H9 (cell line): Measurements from ENCODE around the gene SWAP70. TPM values are rescaled to one million over a fixed set of nuclear protein-coding genes. Genes with fewer than 3 reads are reported as not detected.

ENCODE experiments used
- DNase-seq: peaks from one replicate; pipeline ENCODE4 v3.0.0-alpha.2; 2017
- H2AFZ ChIP-seq: one replicate; pipeline ENCODE4 v1.6.1; 2013; ENCODE audit warnings: mild to moderate bottlenecking, low read length, control low read depth, moderate library complexity
- H2AK5ac ChIP-seq: 2 replicates; pipeline ENCODE4 v1.6.1; 2013; ENCODE audit warnings: low read length, control low read depth, mixed read lengths; ENCODE audit not compliant: insufficient read length
- H2BK120ac ChIP-seq: one replicate; pipeline ENCODE4 v1.6.1; 2013; ENCODE audit warnings: low read depth, mild to moderate bottlenecking, low read length, control low read depth, inconsistent platforms; ENCODE audit not compliant: poor library complexity, severe bottlenecking
- H2BK12ac ChIP-seq: 2 replicates; pipeline ENCODE4 v1.6.1; 2013; ENCODE audit warnings: low read length, control low read depth, mixed read lengths, low read depth; ENCODE audit not compliant: insufficient read length
- H2BK15ac ChIP-seq: 2 replicates; pipeline ENCODE4 v1.6.1; 2013; ENCODE audit warnings: low read depth, low read length, control low read depth
- H2BK20ac ChIP-seq: one replicate; pipeline ENCODE4 v1.6.1; 2013; ENCODE audit warnings: low read depth, mild to moderate bottlenecking, low read length, control low read depth, inconsistent platforms; ENCODE audit not compliant: poor library complexity, severe bottlenecking
- H2BK5ac ChIP-seq: 2 replicates; pipeline ENCODE4 v1.6.1; 2013; ENCODE audit warnings: low read length, control low read depth, mixed read lengths; ENCODE audit not compliant: insufficient read length
- H3K14ac ChIP-seq: 2 replicates; pipeline ENCODE4 v1.6.1; 2013; ENCODE audit warnings: low read length, control low read depth; ENCODE audit not compliant: insufficient read depth
- H3K18ac ChIP-seq: 2 replicates; pipeline ENCODE4 v1.6.1; 2013; ENCODE audit warnings: low read depth, mild to moderate bottlenecking, mixed read lengths, low read length, control low read depth; ENCODE audit not compliant: insufficient read length
- H3K23ac ChIP-seq: 2 replicates; pipeline ENCODE4 v1.6.1; 2013; ENCODE audit warnings: low read length, control low read depth, mixed read lengths, low read depth; ENCODE audit not compliant: insufficient read length
- H3K23me2 ChIP-seq: 2 replicates; pipeline ENCODE4 v1.6.1; 2013; ENCODE audit warnings: low read depth, mild to moderate bottlenecking, mixed read lengths, low read length, control low read depth; ENCODE audit not compliant: insufficient read length, poor library complexity, severe bottlenecking
- H3K27ac ChIP-seq: 2 replicates; pipeline ENCODE4 v1.5.1; 2013; ENCODE audit warnings: low read length, control low read depth, mixed read lengths, low read depth; ENCODE audit not compliant: insufficient read length
- H3K27me3 ChIP-seq: 2 replicates; pipeline ENCODE4 v1.6.1; 2013; ENCODE audit warnings: low read length, control low read depth, inconsistent platforms; ENCODE audit not compliant: insufficient read depth
- H3K4ac ChIP-seq: 2 replicates; pipeline ENCODE4 v1.6.1; 2013; ENCODE audit warnings: low read depth, mild to moderate bottlenecking, control low read depth, inconsistent platforms, low read length, moderate library complexity
- H3K4me1 ChIP-seq: 2 replicates; pipeline ENCODE4 v1.6.1; 2013; ENCODE audit warnings: low read length, control low read depth, inconsistent platforms; ENCODE audit not compliant: insufficient read depth
- H3K4me2 ChIP-seq: 2 replicates; pipeline ENCODE4 v1.6.1; 2013; ENCODE audit warnings: low read length, control low read depth, mixed read lengths; ENCODE audit not compliant: insufficient read length, insufficient read depth
- H3K56ac ChIP-seq: 2 replicates; pipeline ENCODE4 v1.6.1; 2013; ENCODE audit warnings: low read depth, mild to moderate bottlenecking, mixed read lengths, low read length, control low read depth; ENCODE audit not compliant: insufficient read length
- H3K79me1 ChIP-seq: 2 replicates; pipeline ENCODE4 v1.6.1; 2013; ENCODE audit warnings: low read depth, mild to moderate bottlenecking, moderate library complexity, low read length, control low read depth, inconsistent platforms; ENCODE audit not compliant: insufficient read depth, poor library complexity, severe bottlenecking
- H3K79me2 ChIP-seq: 2 replicates; pipeline ENCODE4 v1.6.1; 2013; ENCODE audit warnings: low read length, control low read depth, inconsistent platforms; ENCODE audit not compliant: insufficient read depth
- H3K9ac ChIP-seq: 2 replicates; pipeline ENCODE4 v1.6.1; 2013; ENCODE audit warnings: low read length, control low read depth, mixed read lengths; ENCODE audit not compliant: insufficient read length; ENCODE audit errors: extremely low read depth
- H3K9me3 ChIP-seq: one replicate; pipeline ENCODE4 v1.6.1; 2013; ENCODE audit warnings: low read depth, low read length, inconsistent platforms; ENCODE audit not compliant: control insufficient read depth
- H3T11ph ChIP-seq: one replicate; pipeline ENCODE4 v1.6.1; 2013; ENCODE audit warnings: mild to moderate bottlenecking, low read length, control low read depth, inconsistent platforms
- H4K20me1 ChIP-seq: one replicate; pipeline ENCODE4 v1.6.1; 2013; ENCODE audit not compliant: control insufficient read depth, insufficient read length, insufficient read depth
- H4K5ac ChIP-seq: 2 replicates; pipeline ENCODE4 v1.6.1; 2013; ENCODE audit warnings: low read depth, mild to moderate bottlenecking, mixed read lengths, low read length, control low read depth; ENCODE audit not compliant: insufficient read length
- H4K8ac ChIP-seq: replicated peaks from 2 replicates; pipeline ENCODE4 v1.6.1; 2013; ENCODE audit warnings: low read length, control low read depth, mixed read lengths, low read depth; ENCODE audit not compliant: insufficient read length
- H4K91ac ChIP-seq: 2 replicates; pipeline ENCODE4 v1.6.1; 2013; ENCODE audit warnings: low read depth, mild to moderate bottlenecking, moderate library complexity, mixed read lengths, low read length, control low read depth; ENCODE audit not compliant: insufficient read length
- H3K27ac Mint-ChIP-seq, 3 experiments: 2 replicates in 2 of 3; 3 replicates in 1 of 3; pipeline ENCODE4 v1.8.0; 2020 to 2021; ENCODE audit warnings: mixed read lengths in 3 of 3, mild to moderate bottlenecking in 1 of 3, moderate library complexity in 1 of 3
- H3K27me3 Mint-ChIP-seq: 2 replicates; pipeline ENCODE4 v1.8.0; 2021; ENCODE audit warnings: low read depth, mild to moderate bottlenecking, moderate library complexity, mixed read lengths
- H3K36me3 Mint-ChIP-seq, 3 experiments: 2 replicates in 2 of 3; 3 replicates in 1 of 3; pipeline ENCODE4 v1.8.0; 2020 to 2021; ENCODE audit warnings: low read depth in 3 of 3, mixed read lengths in 3 of 3; ENCODE audit not compliant: insufficient read depth in 1 of 3
- H3K4me1 Mint-ChIP-seq, 2 experiments: 2 replicates each; pipeline ENCODE4 v1.8.0; 2020; ENCODE audit warnings: mixed read lengths in 2 of 2
- H3K4me3 Mint-ChIP-seq, 2 experiments: 2 replicates in 1 of 2; 3 replicates in 1 of 2; pipeline ENCODE4 v1.8.0; 2020 to 2021; ENCODE audit warnings: mild to moderate bottlenecking in 2 of 2, mixed read lengths in 2 of 2, moderate library complexity in 1 of 2
- H3K9me3 Mint-ChIP-seq, 2 experiments: 2 replicates in 1 of 2; 3 replicates in 1 of 2; pipeline ENCODE4 v1.8.0; 2020; ENCODE audit warnings: mild to moderate bottlenecking in 2 of 2, mixed read lengths in 2 of 2, moderate library complexity in 1 of 2
- WGBS: extraction: QIAGEN DNeasy Blood & Tissue Kit; methylation state at CpG from one replicate; pipeline ENCODE4 v1.1.7; 2013; ENCODE audit warnings: missing lambda C conversion rate, low lambda C conversion rate, mixed read lengths; ENCODE audit not compliant: insufficient read length; ENCODE audit errors: extremely low coverage; 5-methylcytosine and 5-hydroxymethylcytosine counted together
- total RNA-seq: library from RNA; stranded (reverse); gene quantifications from 2 replicates; pipeline ENCODE4 v1.2.1, GENCODE V29; 2021
- TF ChIP-seq, protein P1 (sequence below): fragments of 200-600 bp; sonication (generic); conservative IDR thresholded peaks from 3 replicates; pipeline ENCODE4 v1.8.0; 2021; ENCODE audit warnings: antibody characterized with exemption, mild to moderate bottlenecking

SWAP70 gene
- total RNA-seq, 1 experiment from 2014 or later = 34.4 TPM

GRCh38 chr11:9753021-9753420 is 89.1 kb downstream of the SWAP70 start:
- Mint-ChIP-seq H3K4me1 (peaks cover 32 to 33% of the 10 kb centered on the region in 2 experiments), H3K36me3 (peaks cover 25 to 41% (median 31%) of the 10 kb centered on the region in 3 experiments), H3K9me3 (no peaks in the 10 kb centered on the region), H3K27me3 (no peaks in the 10 kb centered on the region), H3K4me3 (no peak overlapping the region), H3K27ac (peak overlapping the region in 2 of 3 experiments; percentile 64 to 91; a peak in 3 of 7 replicates)
- Histone ChIP-seq H3K23ac (no peak overlapping the region), H3K4me2 (no peak overlapping the region), H2BK12ac (no peak overlapping the region), H3K27me3 (no peaks in the 10 kb centered on the region), H3K9me3 (no peaks in the 10 kb centered on the region), H3K56ac (no peak overlapping the region), H3K27ac (no peak overlapping the region), H2BK20ac (no peak overlapping the region), H4K5ac (no peak overlapping the region), H3K23me2 (no peaks in the 10 kb centered on the region), H2AK5ac (no peak overlapping the region), H3K79me1 (no peaks in the 10 kb centered on the region), H2AFZ (no peak overlapping the region), H3K4ac (no peak overlapping the region), H2BK5ac (no peak overlapping the region), H2BK15ac (no peak overlapping the region), H3K79me2 (no peaks in the 10 kb centered on the region), H4K91ac (no peak overlapping the region), H2BK120ac (no peak overlapping the region), H4K20me1 (no peaks in the 10 kb centered on the region), H3T11ph (no peak overlapping the region), H3K14ac (no peak overlapping the region), H4K8ac (no peak overlapping the region), H3K9ac (no peak overlapping the region), H3K4me1 (no peaks in the 10 kb centered on the region), H3K18ac (no peak overlapping the region)
- TF ChIP-seq, protein P1, sequence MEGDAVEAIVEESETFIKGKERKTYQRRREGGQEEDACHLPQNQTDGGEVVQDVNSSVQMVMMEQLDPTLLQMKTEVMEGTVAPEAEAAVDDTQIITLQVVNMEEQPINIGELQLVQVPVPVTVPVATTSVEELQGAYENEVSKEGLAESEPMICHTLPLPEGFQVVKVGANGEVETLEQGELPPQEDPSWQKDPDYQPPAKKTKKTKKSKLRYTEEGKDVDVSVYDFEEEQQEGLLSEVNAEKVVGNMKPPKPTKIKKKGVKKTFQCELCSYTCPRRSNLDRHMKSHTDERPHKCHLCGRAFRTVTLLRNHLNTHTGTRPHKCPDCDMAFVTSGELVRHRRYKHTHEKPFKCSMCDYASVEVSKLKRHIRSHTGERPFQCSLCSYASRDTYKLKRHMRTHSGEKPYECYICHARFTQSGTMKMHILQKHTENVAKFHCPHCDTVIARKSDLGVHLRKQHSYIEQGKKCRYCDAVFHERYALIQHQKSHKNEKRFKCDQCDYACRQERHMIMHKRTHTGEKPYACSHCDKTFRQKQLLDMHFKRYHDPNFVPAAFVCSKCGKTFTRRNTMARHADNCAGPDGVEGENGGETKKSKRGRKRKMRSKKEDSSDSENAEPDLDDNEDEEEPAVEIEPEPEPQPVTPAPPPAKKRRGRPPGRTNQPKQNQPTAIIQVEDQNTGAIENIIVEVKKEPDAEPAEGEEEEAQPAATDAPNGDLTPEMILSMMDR = no peak
- no CpG with 5 or more reads among the region's 3 CpGs for WGBS
- no peak for DNase-seq
